HL-60/S4 treated with phorbol 12-myristate 13-acetate at 8.2 ng/mL for 4 days and 3 days (cell line): ENCODE data around the gene GRWD1.

Source experiments
- in situ Hi-C: fragments of 300-500 bp; cut with MboI; formaldehyde crosslinking; loops from 2 replicates; pipeline ENCODE4 v1.15.0; 2022; ENCODE audit warnings: low sequenced_read_pairs

GRWD1 gene

DNA sequence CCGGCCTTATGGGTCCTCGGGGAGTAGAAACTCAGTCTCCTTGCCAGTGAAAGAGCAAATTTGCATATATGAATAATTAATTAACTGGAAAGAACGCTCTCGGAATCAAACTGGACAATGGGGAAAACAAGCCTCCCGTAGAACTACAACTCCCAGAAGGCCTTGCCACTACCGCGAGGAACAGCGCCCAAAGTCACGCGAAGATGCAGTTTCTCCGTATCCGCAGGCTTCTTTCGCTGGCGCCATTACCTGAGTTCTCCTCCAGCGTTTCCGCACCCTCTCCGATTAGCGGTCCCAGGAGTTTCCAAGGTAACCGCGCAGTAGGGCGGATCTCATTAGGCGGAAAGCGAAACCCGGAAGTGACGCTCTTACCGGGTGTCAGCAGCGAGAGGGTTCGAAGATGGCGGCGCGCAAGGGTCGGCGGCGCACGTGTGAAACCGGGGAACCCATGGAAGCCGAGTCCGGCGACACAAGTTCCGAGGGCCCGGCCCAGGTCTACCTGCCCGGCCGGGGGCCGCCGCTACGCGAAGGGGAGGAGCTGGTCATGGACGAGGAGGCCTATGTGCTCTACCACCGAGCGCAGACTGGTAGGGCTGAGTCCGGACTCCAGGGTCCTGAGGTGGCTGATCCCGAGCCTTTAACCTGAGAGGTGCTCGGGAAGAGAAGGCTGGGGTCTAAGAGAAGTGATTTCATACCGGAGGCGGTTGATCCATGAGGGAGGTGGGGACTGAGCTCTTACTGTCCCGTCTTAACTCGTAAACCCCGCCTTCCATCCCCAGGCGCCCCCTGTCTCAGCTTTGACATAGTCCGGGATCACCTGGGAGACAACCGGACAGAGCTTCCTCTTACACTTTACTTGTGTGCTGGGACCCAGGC lies at the start of gene GRWD1:
GRWD1 (plus strand) TSS at position 378 of the 876 bp plus-strand sequence; CDS start at position 401, 23 bp downstream.
- in situ Hi-C loops, result no loop called here

DNA sequence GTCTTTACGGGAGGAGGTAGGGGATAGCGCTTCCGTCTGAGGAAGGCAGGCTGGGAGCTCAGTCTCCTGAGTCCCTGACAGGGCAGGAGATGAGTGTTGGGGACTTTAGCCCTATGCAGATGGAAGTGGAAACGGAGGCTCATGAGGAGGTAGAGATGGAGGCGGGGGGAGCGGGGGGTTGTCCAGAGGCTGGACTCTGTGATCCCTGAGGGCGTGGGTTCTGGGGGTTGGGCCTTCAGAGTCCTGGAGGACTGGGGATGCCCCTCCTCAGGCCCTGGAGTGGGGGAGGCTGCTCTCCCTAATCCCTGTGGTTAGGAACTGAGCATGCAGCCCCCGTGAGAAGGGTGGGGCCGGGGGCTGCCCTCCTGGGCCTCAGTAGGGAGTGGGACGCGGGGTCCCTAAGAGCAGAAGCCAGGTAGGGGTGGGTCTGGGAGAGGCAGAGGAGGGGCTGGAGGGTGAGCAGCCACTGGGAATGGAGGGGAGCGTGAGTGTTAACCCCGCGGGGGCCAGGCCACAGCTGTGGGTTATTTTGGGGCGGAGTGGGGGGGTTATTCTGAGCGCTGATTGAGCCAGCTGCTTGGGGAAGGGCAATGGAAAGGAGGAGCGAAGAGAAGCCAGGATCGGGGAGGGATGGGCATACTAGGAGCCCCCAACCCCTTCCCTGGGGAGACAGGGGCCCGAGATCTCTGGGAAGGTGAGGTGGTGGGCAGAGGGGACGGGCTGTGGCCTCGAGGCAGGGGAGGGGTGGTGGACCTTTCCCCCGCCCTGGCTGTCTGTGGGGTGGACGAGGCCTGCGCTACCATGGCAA lies 49.6 kb upstream of the GRWD1 start:
- in situ Hi-C loops, result no loop called here

DNA sequence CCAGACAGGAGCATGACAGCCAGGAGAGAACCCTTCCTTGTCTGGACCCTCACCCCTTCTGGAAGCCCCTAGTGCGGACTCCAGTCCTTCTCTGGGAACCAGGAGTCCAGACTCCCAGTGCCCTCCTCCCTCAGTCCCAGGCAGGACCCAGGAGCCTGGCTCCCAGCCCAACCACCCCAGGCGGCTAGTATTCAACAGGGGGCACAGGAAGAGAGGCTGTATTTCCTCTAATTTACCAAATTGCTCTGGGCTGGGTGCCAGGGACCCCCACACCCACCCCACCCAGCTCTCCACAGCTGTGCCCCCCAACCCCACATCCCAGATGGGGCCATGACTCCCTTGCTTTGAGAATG lies 49.0 kb upstream of the GRWD1 start:
- in situ Hi-C loops, result no loop called here

DNA sequence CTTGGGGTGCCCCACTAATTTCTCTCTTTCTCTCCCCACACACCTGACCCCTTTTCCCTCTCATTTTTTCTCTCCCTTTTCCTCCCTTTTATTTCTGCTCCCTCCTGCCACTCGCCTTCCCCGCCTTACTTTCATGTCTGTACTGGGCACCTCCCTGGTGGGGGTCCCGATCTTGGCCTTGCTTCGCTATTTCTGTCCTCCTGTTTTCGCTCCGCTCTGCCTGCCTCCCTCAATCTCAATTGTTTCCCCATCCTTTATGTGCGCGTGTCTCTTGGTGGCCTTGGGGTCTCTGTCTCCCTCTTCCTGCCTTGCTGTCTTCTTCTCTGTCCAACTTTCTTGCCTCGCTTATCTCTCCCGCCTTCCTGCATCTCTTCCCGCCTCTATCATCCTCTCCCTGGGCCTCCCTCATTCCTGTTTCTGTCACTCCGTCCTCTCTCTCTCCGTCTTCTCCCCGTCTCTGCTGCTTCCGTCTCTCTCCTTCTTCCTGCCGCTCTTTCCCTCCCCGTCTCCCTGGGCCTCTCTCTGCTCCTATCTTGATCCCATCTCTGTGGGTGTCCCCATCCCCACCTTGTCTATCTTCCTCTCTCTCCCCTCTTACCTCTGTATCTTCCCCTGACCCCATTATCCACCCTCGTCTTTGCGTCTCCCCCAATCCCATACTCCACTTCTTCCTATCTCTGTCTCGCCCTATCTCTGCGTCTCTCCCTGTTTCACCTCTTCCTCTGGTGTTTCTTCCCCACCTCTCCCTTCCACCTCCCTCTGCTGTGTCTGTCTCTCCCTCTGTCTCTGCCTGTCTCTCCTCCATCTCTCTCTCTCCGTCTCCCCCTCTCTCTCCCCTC lies 48.3 kb upstream of the GRWD1 start:
- in situ Hi-C loops, result no loop called here

DNA sequence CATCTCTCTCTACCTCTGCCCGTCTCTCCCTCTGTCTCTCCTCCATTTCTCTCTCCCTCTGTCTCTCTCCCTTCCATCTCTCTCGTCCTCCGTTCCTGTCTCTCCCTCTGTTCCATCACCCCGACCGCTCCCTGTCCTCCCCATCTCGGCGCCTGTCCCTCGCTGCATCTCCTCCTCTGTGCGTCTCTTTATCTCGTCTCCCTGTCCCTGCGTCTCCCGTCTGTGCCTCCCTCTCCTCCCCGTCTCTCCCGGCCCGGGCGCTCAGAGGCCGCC lies 47.7 kb upstream of the GRWD1 start:
- in situ Hi-C loops, result no loop called here

DNA sequence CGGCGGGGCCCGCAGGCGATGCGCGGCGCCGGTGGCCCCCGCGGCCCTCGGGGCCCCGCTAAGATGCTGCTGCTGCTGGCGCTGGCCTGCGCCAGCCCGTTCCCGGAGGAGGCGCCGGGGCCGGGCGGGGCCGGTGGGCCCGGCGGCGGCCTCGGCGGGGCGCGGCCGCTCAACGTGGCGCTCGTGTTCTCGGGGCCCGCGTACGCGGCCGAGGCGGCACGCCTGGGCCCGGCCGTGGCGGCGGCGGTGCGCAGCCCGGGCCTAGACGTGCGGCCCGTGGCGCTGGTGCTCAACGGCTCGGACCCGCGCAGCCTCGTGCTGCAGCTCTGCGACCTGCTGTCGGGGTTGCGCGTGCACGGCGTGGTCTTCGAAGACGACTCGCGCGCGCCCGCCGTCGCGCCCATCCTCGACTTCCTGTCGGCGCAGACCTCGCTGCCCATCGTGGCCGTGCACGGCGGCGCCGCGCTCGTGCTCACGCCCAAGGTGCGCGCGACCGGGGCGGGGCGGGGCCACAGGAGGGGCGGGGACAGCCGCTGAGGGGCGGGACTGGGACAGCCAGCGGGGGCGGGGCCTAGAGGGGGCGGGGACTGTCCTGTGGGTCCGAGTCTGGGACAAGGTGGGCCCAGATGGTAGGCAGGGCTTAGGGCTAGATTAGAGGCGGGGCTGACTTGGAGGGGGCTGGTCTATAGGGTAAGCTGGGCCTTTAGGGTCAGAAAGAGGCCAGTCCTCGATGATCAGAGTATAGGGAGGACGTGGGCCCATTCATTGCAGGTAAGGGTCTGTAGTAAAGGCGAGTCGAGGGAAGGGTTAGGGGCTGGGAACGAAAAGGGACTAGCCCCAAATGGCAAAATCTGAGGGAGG lies 47.2 kb upstream of the GRWD1 start:
- in situ Hi-C loops, result no loop called here

DNA sequence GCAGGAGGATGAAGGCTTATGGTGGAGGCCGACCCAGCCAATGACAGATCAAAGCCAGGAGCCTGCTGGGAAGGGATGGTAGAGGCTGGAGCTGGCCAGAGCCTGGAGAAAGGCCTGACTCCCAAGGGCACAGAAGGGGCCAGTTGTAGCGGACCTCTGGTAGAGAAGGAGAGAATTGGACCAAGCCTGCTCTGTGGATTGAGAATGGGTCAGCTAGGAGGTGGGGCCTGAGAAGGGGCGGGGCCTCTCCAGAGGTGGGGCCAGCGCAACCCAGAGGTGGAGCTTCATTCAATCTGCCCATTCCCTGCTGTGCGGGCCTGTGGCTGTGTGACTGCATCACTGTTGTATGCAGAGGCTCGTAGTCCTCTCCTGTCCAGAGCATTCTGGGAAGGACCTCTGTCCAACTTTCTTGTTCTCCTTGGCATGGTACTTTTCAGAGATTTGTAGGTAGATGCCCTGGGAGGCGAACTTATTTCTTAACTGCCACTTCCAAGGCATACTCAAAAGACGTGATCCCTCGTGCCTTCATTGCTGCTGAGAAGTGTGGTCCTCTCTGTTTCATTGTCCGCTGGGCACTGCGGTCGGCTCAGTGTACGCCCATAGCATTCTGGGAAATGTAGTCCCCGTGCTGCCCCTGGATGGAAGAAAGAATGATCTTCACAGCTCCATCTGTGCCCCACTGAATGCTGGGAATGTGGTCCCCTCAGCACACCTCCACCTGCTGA lies 45.6 kb upstream of the GRWD1 start:
- in situ Hi-C loops, result no loop called here

DNA sequence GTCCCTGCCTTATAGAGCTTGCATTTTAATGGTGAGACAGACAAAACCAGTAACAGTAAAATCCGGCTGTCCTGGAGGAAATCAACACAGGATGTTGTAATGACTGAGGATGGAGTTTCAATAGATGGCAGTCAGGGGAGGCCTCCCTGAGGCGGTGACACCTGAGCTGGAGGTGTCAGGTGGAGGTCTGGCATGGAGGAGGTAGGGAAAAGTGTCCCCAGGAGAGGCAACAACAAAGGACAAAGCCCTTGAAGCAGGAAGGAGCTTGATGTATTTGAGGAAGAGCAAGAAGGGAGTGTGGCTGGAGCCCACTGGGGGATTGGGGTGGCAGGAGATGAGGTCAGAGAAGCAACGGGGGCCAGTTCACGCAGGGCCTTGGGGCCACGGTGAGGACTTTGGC lies 44.5 kb upstream of the GRWD1 start:
- in situ Hi-C loops, result no loop called here

DNA sequence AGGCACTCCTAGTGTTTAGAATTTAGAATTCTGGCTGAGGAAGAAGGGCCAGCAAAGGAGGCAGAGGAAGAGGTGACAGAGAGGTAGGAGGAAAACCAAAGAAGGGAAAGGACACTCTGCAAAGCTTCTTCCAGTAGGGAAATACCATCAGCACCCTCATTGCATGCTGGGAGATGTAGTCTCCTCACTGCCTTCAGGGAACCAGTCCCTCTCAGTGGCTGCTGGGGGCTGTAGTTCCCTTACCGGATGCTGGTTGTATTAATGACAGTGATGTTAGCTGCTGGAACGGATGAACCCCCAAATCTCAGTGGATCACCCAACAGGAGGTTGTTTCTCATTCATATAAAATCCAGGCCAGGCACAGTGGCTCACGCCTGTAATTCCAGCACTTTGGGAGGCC lies 42.2 kb upstream of the GRWD1 start:
- in situ Hi-C loops, result no loop called here

DNA sequence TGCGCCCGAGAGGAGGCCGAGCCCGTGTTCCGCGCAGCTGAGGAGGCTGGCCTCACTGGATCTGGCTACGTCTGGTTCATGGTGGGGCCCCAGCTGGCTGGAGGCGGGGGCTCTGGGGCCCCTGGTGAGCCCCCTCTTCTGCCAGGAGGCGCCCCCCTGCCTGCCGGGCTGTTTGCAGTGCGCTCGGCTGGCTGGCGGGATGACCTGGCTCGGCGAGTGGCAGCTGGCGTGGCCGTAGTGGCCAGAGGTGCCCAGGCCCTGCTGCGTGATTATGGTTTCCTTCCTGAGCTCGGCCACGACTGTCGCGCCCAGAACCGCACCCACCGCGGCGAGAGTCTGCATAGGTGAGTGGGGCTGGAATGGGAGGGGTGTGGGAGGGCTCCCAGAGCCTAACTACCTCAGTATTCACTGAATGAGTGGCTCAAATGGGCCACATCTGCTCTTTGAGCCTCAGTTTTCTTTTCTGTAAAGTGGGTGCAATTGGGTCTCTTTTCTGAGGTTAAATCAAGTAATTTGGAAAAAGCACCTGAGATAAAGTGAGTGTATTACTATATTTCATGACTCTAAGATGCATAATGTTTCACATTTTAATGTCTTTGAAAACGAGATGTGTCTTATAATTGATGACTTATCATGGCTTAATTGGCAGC lies 40.6 kb upstream of the GRWD1 start:
- in situ Hi-C loops, result no loop called here

DNA sequence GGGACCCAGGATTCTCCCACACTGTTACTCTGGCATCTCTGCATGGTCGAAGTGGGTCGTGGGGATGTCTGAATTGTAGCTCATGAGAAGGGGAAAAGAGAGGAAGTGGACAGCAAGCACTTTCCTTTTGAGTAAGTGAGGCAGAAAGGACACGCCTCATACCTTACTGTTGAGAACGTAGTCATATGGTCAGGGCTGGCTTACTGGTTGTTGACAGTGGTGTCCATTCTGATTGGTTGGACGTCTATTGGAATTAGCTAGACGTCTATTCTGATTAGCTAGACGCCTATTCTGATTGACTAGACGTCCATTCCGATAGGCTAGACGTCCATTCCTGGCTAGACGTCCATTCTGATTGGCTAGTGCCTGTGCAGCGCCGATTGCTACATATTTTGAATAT lies 39.9 kb upstream of the GRWD1 start:
- in situ Hi-C loops, result no loop called here

DNA sequence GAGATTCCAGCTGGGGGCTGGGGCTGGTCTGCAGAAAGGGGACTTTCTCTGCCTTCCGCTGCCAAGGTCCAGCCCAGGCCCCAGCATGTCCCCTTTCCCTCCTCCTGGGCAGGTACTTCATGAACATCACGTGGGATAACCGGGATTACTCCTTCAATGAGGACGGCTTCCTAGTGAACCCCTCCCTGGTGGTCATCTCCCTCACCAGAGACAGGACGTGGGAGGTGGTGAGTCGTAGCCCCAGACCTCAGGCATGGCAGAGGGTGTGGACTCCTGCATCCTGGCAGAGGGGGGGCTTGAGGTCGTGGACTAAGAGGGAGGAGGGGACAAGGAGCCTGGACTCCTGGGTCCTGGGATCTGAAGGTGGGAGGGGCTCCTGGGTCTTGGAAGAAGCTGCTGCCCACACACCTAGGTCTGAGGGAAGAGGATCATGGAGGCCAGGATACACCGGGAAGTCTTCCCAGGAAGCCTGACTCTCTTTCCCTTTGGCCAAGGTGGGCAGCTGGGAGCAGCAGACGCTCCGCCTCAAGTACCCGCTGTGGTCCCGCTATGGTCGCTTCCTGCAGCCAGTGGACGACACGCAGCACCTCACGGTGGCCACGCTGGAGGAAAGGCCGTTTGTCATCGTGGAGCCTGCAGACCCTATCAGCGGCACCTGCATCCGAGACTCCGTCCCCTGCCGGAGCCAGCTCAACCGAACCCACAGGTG lies 31.8 kb upstream of the GRWD1 start:
- in situ Hi-C loops, result no loop called here

DNA sequence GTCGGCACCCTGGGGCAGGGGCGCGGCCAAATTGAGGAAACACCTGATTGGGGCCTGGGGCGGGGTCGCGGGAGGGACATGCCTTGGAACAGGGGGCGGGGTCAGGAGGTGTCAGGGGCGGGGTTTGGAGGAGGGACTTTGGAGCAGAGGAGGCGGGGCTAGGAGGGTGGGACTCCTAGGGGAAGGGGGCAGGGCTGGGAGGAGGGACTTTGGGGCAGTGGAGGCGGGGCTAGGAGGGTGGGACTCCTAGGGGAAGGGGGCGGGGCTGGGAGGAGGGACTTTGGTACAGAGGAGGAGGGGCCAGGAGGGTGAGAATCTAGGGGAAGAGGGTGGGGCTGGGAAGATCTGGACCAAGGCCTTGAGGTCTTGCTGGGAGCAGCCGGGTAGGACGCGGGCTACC lies 30.4 kb upstream of the GRWD1 start:
- in situ Hi-C loops, result no loop called here

DNA sequence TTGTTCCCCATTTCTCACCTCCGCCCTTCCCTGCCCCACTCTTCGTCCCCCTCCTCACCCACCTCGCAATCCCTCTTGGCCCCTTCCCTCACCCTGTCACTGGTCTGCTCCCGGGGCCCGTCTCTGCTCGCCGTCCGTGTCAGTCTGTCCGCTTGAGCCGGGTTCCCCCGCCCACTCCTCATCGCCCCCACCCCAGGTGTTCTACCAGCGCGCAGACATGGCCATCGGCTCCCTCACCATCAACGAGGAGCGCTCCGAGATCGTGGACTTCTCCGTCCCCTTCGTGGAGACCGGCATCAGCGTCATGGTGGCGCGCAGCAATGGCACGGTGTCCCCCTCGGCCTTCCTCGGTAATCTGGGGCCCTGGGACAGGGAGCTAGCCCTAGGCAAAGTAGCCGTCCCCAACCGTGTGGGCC lies 30.0 kb upstream of the GRWD1 start:
- in situ Hi-C loops, result no loop called here

DNA sequence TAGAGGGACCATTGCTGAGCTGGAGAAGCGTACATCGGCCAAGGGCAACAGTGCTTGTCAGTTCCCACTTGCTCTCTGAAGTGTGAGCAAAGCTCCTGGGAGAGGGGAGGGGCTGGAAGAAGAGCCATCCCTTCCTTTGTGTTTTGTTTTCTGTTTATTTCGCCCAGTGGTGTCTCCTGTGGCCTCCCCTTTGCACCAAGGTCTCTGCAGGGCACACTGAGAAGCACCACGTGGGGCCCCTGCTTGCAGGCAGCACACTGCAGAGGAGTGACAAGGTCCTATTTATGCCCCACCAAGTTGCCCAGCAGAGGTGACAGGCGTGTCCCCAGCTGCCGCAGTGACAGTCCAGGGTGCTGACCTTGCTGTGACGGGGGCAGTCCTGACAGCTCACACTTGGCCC lies 28.4 kb upstream of the GRWD1 start:
- in situ Hi-C loops, result no loop called here

DNA sequence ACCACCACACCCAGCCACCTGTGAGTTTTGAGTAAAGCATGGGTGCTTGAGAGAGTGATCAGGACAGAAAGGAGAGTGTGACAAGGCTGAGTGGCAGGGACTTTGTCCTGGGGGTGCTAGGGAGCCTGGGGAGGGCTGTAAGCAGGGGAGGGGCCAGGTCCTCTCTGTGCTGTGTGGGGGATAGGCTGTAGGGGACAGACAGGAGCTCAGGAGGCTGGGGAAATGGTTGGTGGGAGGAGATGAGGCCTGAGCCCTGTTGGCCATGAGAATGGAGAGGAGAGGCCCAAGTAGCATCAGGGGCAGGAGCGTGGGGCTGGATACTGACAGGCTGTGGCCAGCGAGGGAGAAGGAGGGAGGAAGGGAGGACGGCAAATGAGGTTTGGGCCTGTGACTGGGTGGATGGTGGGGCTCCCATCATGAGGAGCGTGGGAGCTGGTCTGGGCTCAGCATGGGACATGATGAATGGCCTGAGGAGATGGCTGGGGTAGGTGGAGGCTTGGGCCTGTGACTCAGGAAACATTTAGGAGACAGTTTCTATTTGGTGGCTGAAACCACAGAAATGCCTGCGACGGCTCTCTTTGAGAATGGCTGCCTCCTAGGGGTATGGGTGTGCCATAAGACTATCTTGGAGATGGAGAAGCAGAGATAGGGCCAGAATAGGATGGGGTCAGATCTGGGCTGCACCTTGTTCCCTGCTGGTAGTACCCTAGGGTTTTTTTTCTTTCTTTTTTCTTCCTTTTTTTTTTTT lies 27.3 kb upstream of the GRWD1 start:
- in situ Hi-C loops, result no loop called here

DNA sequence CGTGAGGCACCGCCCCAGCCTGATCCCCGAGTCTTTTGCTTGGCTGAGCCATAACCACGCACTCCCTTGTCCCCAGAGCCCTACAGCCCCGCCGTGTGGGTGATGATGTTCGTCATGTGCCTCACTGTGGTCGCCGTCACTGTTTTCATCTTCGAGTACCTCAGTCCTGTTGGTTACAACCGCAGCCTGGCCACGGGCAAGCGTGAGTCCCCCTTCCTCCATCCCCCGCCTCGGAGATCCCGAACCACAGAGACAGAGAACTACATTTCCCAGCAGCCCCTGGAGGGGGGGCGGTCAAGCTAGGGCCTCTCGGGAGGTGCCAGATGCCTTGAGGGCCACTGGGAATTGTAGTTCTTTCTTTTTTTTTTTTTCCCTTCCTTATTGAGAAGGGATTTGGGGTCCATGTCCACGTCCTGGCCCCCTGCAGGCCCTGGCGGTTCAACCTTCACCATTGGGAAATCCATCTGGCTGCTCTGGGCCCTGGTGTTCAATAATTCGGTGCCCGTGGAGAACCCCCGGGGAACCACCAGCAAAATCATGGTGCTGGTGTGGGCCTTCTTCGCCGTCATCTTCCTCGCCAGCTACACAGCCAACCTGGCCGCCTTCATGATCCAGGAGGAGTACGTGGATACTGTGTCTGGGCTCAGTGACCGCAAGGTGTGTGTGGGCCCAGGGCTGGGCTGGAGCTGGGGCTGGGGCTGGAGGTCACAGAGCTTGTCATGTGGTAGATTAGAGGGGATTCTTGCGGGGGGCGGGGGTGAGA lies 26.4 kb upstream of the GRWD1 start:
- in situ Hi-C loops, result no loop called here
